ENCODE measurements around the gene ROBO2. TPM values are rescaled to one million over a fixed set of nuclear protein-coding genes. Genes with fewer than 3 reads are reported as not detected.

The ROBO2 gene
- polyA plus RNA-seq, 1 of the 3 experiments (the other 2 are of a cell fraction): not detected

- CTCF ChIA-PET: no interaction called here
- TF ChIP-seq, protein P1, sequence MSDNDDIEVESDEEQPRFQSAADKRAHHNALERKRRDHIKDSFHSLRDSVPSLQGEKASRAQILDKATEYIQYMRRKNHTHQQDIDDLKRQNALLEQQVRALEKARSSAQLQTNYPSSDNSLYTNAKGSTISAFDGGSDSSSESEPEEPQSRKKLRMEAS (IDR thresholded peaks at IDR 0.05; ENCODE audit: low read depth): no peak
- no peak for TF ChIP-seq NRF1 (IDR thresholded peaks at IDR 0.05; ENCODE audit: low read depth, low read length)
- TF ChIP-seq GABPA (IDR thresholded peaks at IDR 0.05; ENCODE audit: low read depth): no peak
- no peak for TF ChIP-seq USF2 (IDR thresholded peaks at IDR 0.05; ENCODE audit: borderline replicate concordance, low read depth, low read length)
- TF ChIP-seq POLR2AphosphoS5 (IDR thresholded peaks at IDR 0.05; ENCODE audit: low read depth, low read length): no peak
- no peak for TF ChIP-seq EZH2phosphoT487 (IDR thresholded peaks at IDR 0.05; ENCODE audit: borderline replicate concordance, low read depth)
- POLR2A ChIA-PET: no interaction called here
- H3K4me3 ChIP-seq (ENCODE audit: low read depth in 2 of 2, low read length in 1 of 2): no peak overlapping the region
- no peaks in the 10 kb centered on the region for H3K9me3 ChIP-seq
- H3K4me2 ChIP-seq: no peak overlapping the region
- 60% methylated on average over 1 of the region's 1 CpG for WGBS (ENCODE audit: low lambda C conversion rate)
- H3K4me1 ChIP-seq (ENCODE audit: control insufficient read depth in 1 of 2, insufficient read depth in 2 of 2, low read depth in 1 of 2, low read length in 1 of 2): no peaks in the 10 kb centered on the region
- no peaks in the 10 kb centered on the region for H3K9me2 ChIP-seq
- no peaks in the 10 kb centered on the region for H3K79me2 ChIP-seq (ENCODE audit: insufficient read depth)
- H3K9ac ChIP-seq: no peak overlapping the region
- no peaks in the 10 kb centered on the region for H3F3A ChIP-seq (replicated peaks; ENCODE audit: insufficient read depth)
- no peaks in the 10 kb centered on the region for H4K20me1 ChIP-seq (ENCODE audit: insufficient read depth)
- no peaks in the 10 kb centered on the region for H3K27me3 ChIP-seq (ENCODE audit: insufficient read depth)
- no peak overlapping the region for H3K27ac ChIP-seq (ENCODE audit: low read depth in 2 of 2, low read length in 1 of 2)
- H3K36me3 ChIP-seq (replicated peaks in 1 of 2; ENCODE audit: control insufficient read depth in 1 of 2, insufficient read depth in 2 of 2, low read length in 1 of 2): no peaks in the 10 kb centered on the region
- H2AFZ ChIP-seq (ENCODE audit: low read depth): no peak overlapping the region
- no peak for DNase-seq
Observed at GRCh38 chr3:77655396-77655795, 615.5 kb downstream of the ROBO2 start.

GRCh38 chr3:77660718-77661117 is 620.8 kb downstream of the ROBO2 start:
- H3K4me2 ChIP-seq: no peak overlapping the region
- no peaks in the 10 kb centered on the region for H3K27me3 ChIP-seq (ENCODE audit: insufficient read depth)
- no peak for DNase-seq
- no peaks in the 10 kb centered on the region for H3F3A ChIP-seq (replicated peaks; ENCODE audit: insufficient read depth)
- CTCF ChIA-PET: no interaction called here
- TF ChIP-seq MEF2A (IDR thresholded peaks at IDR 0.05; ENCODE audit: borderline replicate concordance, low read depth) (no peak), YY1 (IDR thresholded peaks at IDR 0.05; ENCODE audit: low read depth) (no peak), SIN3A (IDR thresholded peaks at IDR 0.05; ENCODE audit: borderline replicate concordance, low read depth, low read length) (no peak), GABPA (IDR thresholded peaks at IDR 0.05; ENCODE audit: low read depth) (no peak), CTCF (IDR thresholded peaks at IDR 0.05) (no peak), RCOR1 (IDR thresholded peaks at IDR 0.05; ENCODE audit: low read length) (no peak), RXRA (IDR thresholded peaks at IDR 0.05; ENCODE audit: borderline replicate concordance, low read depth) (no peak), MXI1 (IDR thresholded peaks at IDR 0.05; ENCODE audit: low read depth, low read length) (no peak), JUND (IDR thresholded peaks at IDR 0.05) (no peak)
- TF ChIP-seq, protein P2, sequence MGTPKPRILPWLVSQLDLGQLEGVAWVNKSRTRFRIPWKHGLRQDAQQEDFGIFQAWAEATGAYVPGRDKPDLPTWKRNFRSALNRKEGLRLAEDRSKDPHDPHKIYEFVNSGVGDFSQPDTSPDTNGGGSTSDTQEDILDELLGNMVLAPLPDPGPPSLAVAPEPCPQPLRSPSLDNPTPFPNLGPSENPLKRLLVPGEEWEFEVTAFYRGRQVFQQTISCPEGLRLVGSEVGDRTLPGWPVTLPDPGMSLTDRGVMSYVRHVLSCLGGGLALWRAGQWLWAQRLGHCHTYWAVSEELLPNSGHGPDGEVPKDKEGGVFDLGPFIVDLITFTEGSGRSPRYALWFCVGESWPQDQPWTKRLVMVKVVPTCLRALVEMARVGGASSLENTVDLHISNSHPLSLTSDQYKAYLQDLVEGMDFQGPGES (IDR thresholded peaks at IDR 0.05; ENCODE audit: low read depth, low read length): no peak
- TF ChIP-seq, protein P3, sequence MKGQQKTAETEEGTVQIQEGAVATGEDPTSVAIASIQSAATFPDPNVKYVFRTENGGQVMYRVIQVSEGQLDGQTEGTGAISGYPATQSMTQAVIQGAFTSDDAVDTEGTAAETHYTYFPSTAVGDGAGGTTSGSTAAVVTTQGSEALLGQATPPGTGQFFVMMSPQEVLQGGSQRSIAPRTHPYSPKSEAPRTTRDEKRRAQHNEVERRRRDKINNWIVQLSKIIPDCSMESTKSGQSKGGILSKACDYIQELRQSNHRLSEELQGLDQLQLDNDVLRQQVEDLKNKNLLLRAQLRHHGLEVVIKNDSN (IDR thresholded peaks at IDR 0.05; ENCODE audit: borderline replicate concordance, low read depth): no peak
- H3K9me2 ChIP-seq: no peaks in the 10 kb centered on the region
- H2AFZ ChIP-seq (ENCODE audit: low read depth): no peak overlapping the region
- no peak overlapping the region for H3K27ac ChIP-seq (ENCODE audit: low read depth in 2 of 2, low read length in 1 of 2)
- WGBS (ENCODE audit: low lambda C conversion rate): 23% methylated on average over 3 of the region's 3 CpGs
- POLR2A ChIA-PET: no interaction called here
- no peaks in the 10 kb centered on the region for H3K4me1 ChIP-seq (ENCODE audit: control insufficient read depth in 1 of 2, insufficient read depth in 2 of 2, low read depth in 1 of 2, low read length in 1 of 2)
- no peaks in the 10 kb centered on the region for H3K9me3 ChIP-seq
- H3K9ac ChIP-seq: no peak overlapping the region
- no peaks in the 10 kb centered on the region for H3K79me2 ChIP-seq (ENCODE audit: insufficient read depth)
- no peaks in the 10 kb centered on the region for H3K36me3 ChIP-seq (replicated peaks in 1 of 2; ENCODE audit: control insufficient read depth in 1 of 2, insufficient read depth in 2 of 2, low read length in 1 of 2)
- H3K4me3 ChIP-seq (ENCODE audit: low read depth in 2 of 2, low read length in 1 of 2): no peak overlapping the region
- H4K20me1 ChIP-seq (ENCODE audit: insufficient read depth): no peaks in the 10 kb centered on the region

All from SK-N-SH (cell line).